ENCODE measurements around the gene CHID1. TPM values are rescaled to one million over a fixed set of nuclear protein-coding genes. Genes with fewer than 3 reads are reported as not detected.

CHID1 gene
- total and polyA plus RNA-seq, 8 donors, result 35.4 to 121 (median 52.1) TPM

DNA sequence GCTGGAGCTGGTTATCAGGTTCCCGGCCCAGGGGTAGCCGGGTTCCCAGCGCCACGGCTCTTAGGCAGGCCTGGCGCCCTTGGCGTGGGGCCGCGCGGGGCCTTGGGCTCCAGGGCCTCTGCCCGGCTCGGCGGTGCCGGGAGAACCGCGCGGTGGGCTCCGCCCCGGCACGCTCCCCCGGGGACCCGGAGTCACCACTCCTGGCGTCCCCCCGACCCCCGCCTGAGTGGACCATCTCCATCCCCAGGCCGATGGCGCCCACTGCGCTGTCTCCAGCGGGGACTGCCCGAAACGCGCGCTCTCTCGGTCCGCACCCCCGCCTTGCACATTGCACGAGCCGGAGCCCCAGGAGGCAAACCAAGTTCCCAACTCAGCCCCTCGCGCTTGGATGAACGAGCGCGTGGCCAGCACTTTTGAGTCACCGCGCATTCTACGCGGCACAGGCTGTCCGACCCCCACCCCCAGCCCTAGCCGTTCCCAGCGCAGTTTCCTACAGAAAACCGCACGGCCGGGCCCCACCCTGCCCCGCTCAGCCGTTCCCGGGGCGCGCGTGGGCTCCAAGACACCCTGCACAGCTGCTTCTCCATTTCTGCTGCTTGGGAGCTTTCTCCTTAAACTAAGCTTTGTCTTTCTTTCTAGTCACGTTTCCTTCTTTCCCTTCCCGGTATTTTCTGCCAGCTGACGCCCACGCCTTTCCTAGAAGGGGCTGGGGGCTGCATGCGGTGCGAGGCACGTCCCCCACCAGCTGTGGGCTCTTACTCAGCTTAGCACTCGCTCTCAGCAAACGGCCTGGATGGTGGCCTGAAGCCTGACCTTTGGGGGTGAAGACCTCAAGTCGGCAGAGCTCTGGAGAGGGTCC is 650 bp upstream of the CHID1 start:
- 4 to 7% (median 4%) methylated on average over 49 to 68 of the region's 68 CpGs for WGBS, 5 donors
- peaks cover 12 to 36% (median 30%) of the 10 kb centered on the region in 4 donors for H3K4me1 ChIP-seq
- H3K4me3 ChIP-seq, result peak overlapping the region; percentile 75 to 100 (median 86)
- H3K36me3 ChIP-seq, result peaks cover 0 to 21% (median 8%) of the 10 kb centered on the region in 4 donors
- no peak for TF ChIP-seq EP300 (IDR thresholded peaks at IDR 0.05)
- peak in 1 of 3 donors; percentile 10 for TF ChIP-seq POLR2AphosphoS5 (IDR thresholded peaks at IDR 0.05)
- DNase-seq, result peak; percentile 42 to 69
- H3K27me3 ChIP-seq, result no peaks in the 10 kb centered on the region
- no peaks in the 10 kb centered on the region for H3K9me3 ChIP-seq
- H3K27ac ChIP-seq, result peak overlapping the region; percentile 85 to 98 (median 93)
- intact Hi-C loops (cut with DNase I; ENCODE audit: low total_unique reads), result no loop called here

GRCh38 chr11:910044-910588 is 494 bp downstream of the CHID1 start:
- Histone ChIP-seq H3K27me3 (no peaks in the 10 kb centered on the region), H3K9me3 (no peaks in the 10 kb centered on the region), H3K27ac (peak overlapping the region; percentile 70 to 98 (median 93)), H3K36me3 (peaks cover 0 to 22% (median 8%) of the 10 kb centered on the region in 4 donors), H3K4me3 (peak overlapping the region; percentile 75 to 100 (median 86)), H3K4me1 (peaks cover 12 to 35% (median 30%) of the 10 kb centered on the region in 4 donors)
- DNase-seq, result no peak
- TF ChIP-seq EP300 (IDR thresholded peaks at IDR 0.05), result no peak
- no peak for TF ChIP-seq POLR2A (IDR thresholded peaks at IDR 0.05)
- no peak for TF ChIP-seq POLR2AphosphoS5 (IDR thresholded peaks at IDR 0.05)
- TF ChIP-seq CTCF (IDR thresholded peaks at IDR 0.05), result no peak
- WGBS, 5 donors, result 1 to 3% (median 2%) methylated on average over 26 to 38 of the region's 38 CpGs
- intact Hi-C loops (cut with DNase I; ENCODE audit: low total_unique reads), result no loop called here

GRCh38 chr11:909406-909805 is 1.2 kb downstream of the CHID1 start:
- Histone ChIP-seq H3K9me3 (no peaks in the 10 kb centered on the region), H3K4me1 (peaks cover 12 to 32% (median 30%) of the 10 kb centered on the region in 4 donors), H3K27ac (no peak overlapping the region), H3K36me3 (peaks cover 3 to 29% (median 13%) of the 10 kb centered on the region in 4 donors), H3K4me3 (peak overlapping the region in 2 of 4 donors; percentile 75 to 100), H3K27me3 (no peaks in the 10 kb centered on the region)
- no peak for DNase-seq
- intact Hi-C loops (cut with DNase I; ENCODE audit: low total_unique reads), result no loop called here
- 84 to 94% (median 91%) methylated on average over 11 of the region's 11 CpGs for WGBS, 5 donors
- TF ChIP-seq POLR2AphosphoS5 (IDR thresholded peaks at IDR 0.05), result no peak

- H3K9me3 ChIP-seq, result no peaks in the 10 kb centered on the region
Observed at GRCh38 chr11:908273-908672, 2.3 kb downstream of the CHID1 start.

More at GRCh38 chr11:908273-908672, 2.3 kb downstream of the CHID1 start:
- no peaks in the 10 kb centered on the region for H3K27me3 ChIP-seq
- H3K36me3 ChIP-seq, result peaks cover 14 to 40% (median 25%) of the 10 kb centered on the region in 4 donors
- DNase-seq, result no peak
- H3K4me3 ChIP-seq, result no peak overlapping the region
- 83 to 95% (median 90%) methylated on average over 3 to 5 of the region's 5 CpGs for WGBS, 5 donors
- H3K27ac ChIP-seq, result no peak overlapping the region
- no peak for TF ChIP-seq EP300 (IDR thresholded peaks at IDR 0.05)
- TF ChIP-seq CTCF (IDR thresholded peaks at IDR 0.05), result no peak
- TF ChIP-seq POLR2A (IDR thresholded peaks at IDR 0.05), result no peak
- TF ChIP-seq POLR2AphosphoS5 (IDR thresholded peaks at IDR 0.05), result no peak
- peaks cover 12 to 32% (median 30%) of the 10 kb centered on the region in 4 donors for H3K4me1 ChIP-seq
- intact Hi-C loops (cut with DNase I; ENCODE audit: low total_unique reads), result no loop called here

All from stomach (tissue), 9 donors.